WI38 (cell line): Measurements from ENCODE around the gene LRP3.

Source experiments
- H3K4me3 ChIP-seq: 2 replicates; pipeline ENCODE4 v1.5.1; 2011; ENCODE audit warnings: low read depth, mild to moderate bottlenecking, control low read depth, low read length
- TF ChIP-seq, protein P1 (sequence below): IDR thresholded peaks from 2 replicates; pipeline ENCODE4 v1.5.1; 2012; ENCODE audit warnings: low read depth, mild to moderate bottlenecking, control low read depth, low read length

Gene LRP3

DNA sequence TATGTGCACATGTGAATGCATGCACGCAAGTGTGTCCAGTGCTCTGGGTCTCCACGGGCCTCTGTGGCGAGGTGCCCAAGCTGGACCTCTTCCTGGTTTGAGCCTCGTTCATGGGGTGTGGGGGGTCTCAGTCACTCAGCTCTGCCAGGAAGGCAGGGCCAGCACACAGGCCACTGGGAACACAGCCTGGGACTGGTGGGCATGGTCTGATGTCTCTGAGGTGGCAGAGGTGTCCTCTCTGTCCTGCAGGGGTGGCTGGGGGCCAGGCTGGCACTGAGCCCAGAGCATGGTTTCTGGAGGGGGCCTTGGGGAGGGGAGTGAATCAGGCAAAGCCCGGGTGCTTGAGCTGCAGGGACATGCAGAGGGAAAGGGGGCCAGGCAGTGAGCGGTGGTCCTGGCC is 9.4 kb downstream of the LRP3 start:
- TF ChIP-seq, protein P1, sequence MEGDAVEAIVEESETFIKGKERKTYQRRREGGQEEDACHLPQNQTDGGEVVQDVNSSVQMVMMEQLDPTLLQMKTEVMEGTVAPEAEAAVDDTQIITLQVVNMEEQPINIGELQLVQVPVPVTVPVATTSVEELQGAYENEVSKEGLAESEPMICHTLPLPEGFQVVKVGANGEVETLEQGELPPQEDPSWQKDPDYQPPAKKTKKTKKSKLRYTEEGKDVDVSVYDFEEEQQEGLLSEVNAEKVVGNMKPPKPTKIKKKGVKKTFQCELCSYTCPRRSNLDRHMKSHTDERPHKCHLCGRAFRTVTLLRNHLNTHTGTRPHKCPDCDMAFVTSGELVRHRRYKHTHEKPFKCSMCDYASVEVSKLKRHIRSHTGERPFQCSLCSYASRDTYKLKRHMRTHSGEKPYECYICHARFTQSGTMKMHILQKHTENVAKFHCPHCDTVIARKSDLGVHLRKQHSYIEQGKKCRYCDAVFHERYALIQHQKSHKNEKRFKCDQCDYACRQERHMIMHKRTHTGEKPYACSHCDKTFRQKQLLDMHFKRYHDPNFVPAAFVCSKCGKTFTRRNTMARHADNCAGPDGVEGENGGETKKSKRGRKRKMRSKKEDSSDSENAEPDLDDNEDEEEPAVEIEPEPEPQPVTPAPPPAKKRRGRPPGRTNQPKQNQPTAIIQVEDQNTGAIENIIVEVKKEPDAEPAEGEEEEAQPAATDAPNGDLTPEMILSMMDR, result no peak
- H3K4me3 ChIP-seq, result no peak overlapping the region

DNA sequence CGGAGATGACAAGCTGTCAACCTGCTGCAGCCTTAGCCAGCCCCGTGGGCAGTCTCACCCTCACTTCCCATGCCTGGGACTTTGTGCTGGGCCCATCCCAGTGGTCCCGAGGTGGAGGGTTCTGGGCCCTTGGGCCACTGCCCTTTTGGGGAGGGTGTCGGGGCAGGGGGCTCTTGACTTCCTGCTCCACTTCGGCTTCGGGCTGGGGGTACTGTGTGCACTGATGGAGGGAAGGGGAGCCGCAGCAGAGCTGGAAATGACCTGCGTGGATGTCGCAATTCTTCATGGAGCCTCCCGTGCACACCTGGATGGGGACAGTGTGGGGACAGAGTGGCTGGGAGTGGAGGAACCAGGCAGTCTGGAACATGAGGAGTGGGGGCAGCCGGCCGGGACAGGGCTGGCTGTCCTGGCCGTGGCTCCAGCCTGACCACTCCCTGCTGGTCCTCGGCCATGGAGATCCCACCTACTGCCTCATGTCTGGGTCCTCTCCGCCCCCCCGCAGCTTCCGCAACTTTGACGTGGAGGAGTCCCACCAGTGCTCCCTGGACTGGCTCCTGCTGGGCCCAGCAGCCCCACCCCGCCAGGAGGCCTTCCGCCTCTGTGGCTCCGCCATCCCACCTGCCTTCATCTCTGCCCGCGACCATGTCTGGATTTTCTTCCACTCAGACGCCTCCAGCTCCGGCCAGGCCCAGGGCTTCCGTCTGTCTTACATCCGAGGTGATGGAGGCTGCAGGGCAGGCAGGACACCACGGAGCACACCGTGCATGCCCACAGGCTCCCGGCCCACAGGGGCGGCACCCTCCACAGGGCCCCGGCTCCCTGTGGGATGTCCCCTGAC is 10.2 kb downstream of the LRP3 start:
- H3K4me3 ChIP-seq, result no peak overlapping the region
- TF ChIP-seq, protein P1, result no peak

DNA sequence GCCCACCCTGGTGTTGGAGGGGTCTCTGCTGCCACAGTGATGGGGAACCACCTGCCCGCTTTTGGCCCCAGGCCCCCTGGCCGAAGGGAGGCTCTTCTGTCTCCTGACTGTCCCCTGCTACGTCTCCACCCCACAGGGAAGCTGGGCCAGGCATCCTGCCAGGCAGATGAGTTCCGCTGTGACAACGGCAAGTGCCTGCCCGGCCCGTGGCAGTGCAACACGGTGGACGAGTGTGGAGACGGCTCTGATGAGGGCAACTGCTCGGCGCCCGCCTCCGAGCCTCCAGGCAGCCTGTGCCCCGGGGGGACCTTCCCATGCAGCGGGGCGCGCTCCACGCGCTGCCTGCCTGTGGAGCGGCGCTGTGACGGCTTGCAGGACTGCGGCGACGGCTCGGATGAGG is 11.0 kb downstream of the LRP3 start:
- no peak overlapping the region for H3K4me3 ChIP-seq
- TF ChIP-seq, protein P1, result no peak

DNA sequence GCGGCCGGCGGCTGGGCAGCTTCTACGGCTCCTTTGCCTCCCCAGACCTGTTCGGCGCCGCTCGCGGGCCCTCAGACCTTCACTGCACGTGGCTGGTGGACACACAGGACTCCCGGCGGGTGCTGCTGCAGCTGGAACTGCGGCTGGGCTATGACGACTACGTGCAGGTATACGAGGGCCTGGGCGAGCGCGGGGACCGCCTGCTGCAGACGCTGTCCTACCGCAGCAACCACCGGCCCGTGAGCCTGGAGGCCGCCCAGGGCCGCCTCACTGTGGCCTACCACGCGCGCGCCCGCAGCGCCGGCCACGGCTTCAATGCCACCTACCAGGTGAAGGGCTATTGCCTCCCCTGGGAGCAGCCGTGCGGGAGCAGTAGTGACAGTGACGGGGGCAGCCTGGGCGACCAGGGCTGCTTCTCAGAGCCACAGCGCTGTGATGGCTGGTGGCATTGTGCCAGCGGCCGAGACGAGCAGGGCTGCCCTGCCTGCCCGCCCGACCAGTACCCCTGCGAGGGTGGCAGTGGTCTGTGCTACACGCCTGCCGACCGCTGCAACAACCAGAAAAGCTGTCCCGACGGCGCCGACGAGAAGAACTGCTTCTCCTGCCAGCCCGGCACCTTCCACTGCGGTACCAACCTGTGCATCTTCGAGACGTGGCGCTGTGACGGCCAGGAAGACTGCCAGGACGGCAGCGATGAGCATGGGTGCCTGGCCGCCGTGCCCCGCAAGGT is 11.6 kb downstream of the LRP3 start:
- H3K4me3 ChIP-seq, result no peak overlapping the region

DNA sequence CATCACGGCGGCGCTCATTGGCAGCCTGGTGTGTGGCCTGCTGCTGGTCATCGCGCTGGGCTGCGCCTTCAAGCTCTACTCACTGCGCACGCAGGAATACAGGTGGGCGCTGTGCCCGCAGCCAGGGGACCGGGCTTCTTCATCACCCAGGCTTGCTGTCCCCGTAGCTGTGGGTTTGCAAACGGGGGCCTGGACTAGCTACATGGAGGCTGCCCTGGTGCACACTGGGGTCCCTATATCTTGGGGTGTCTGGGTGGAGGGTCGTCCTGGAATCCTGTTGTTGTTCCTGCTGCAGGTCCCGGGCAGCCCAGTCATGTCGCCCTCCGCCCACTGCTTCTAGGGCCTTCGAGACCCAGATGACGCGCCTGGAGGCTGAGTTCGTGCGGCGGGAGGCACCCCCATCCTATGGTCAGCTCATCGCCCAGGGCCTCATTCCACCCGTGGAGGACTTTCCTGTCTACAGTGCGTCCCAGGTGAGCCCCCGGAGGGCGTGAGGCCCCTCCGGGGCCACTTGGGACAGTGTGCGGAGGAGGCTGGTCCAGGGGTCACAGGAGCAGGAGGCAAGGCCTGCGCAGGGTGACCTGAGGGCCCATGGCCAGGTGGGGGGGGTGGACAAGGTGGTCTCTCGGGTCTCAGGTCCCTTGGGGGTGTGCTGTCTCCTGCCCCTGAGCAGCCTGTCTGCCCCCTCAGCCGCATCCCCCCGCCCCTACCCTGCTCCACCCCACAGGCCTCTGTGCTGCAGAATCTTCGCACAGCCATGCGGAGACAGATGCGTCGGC is 12.3 kb downstream of the LRP3 start:
- TF ChIP-seq, protein P1, result no peak
- H3K4me3 ChIP-seq, result no peak overlapping the region

More for the DNA sequence above, 11.6 kb downstream of the LRP3 start:
- TF ChIP-seq, protein P1, result no peak

DNA sequence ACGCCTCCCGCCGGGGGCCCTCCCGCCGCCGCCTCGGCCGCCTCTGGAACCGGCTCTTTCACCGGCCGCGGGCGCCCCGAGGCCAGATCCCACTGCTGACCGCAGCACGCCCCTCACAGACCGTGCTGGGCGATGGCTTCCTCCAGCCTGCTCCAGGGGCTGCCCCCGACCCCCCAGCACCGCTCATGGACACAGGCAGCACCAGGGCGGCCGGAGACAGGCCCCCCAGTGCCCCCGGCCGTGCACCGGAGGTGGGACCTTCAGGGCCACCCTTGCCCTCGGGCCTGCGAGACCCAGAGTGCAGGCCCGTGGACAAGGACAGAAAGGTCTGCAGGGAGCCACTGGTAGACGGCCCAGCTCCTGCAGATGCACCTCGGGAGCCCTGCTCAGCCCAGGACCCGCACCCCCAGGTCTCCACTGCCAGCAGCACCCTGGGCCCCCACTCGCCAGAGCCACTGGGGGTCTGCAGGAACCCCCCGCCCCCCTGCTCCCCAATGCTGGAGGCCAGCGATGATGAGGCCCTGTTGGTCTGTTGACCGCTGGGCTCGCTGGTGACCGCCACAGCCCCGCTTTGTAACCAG is 13.0 kb downstream of the LRP3 start:
- TF ChIP-seq, protein P1, result no peak
- no peak overlapping the region for H3K4me3 ChIP-seq
